Cardiac fibroblast (primary cell): Measurements from ENCODE around the gene SESN2.

Source experiments
- DNase-seq, 2 donors: peaks; one replicate each; pipeline versions ENCODE4 v3.0.0 to v3.0.0-alpha.2; 2010; ENCODE audit warnings: low read depth in 2 of 2
- H3K4me3 ChIP-seq, 2 donors: replicated peaks in 1 of 2; 1 replicate in 1 of 2; 2 replicates in 1 of 2; pipeline ENCODE4 v1.5.1; 2011; ENCODE audit warnings: low read depth in 2 of 2, low read length in 2 of 2, mild to moderate bottlenecking in 2 of 2, moderate library complexity in 1 of 2
- TF ChIP-seq, protein P1 (sequence below): IDR thresholded peaks from one replicate; pipeline ENCODE4 v1.5.1; 2011; ENCODE audit warnings: low read depth, mild to moderate bottlenecking, low read length, inconsistent platforms

SESN2 gene

GRCh38 chr1:28259252-28259933, at the start of gene SESN2:
Gene SESN2 (plus strand): TSS chr1:28259518. CDS start chr1:28259848, 330 bp downstream.
- DNase-seq, result peak; percentile 99 to 100
- TF ChIP-seq, protein P1, sequence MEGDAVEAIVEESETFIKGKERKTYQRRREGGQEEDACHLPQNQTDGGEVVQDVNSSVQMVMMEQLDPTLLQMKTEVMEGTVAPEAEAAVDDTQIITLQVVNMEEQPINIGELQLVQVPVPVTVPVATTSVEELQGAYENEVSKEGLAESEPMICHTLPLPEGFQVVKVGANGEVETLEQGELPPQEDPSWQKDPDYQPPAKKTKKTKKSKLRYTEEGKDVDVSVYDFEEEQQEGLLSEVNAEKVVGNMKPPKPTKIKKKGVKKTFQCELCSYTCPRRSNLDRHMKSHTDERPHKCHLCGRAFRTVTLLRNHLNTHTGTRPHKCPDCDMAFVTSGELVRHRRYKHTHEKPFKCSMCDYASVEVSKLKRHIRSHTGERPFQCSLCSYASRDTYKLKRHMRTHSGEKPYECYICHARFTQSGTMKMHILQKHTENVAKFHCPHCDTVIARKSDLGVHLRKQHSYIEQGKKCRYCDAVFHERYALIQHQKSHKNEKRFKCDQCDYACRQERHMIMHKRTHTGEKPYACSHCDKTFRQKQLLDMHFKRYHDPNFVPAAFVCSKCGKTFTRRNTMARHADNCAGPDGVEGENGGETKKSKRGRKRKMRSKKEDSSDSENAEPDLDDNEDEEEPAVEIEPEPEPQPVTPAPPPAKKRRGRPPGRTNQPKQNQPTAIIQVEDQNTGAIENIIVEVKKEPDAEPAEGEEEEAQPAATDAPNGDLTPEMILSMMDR, result no peak

GRCh38 chr1:28209700-28210099, 49.6 kb upstream of the SESN2 start:
- DNase-seq, result no peak
- no peak overlapping the region for H3K4me3 ChIP-seq
- TF ChIP-seq, protein P1, result no peak

More at GRCh38 chr1:28259252-28259933, at the start of gene SESN2:
- H3K4me3 ChIP-seq, result peak within 1 kb of the TSS; percentile 96 to 99

- no peak for DNase-seq
- H3K4me3 ChIP-seq, result no peak overlapping the region
- TF ChIP-seq, protein P1, result no peak
Measured at GRCh38 chr1:28213315-28213714, 46.0 kb upstream of the SESN2 start.

DNA sequence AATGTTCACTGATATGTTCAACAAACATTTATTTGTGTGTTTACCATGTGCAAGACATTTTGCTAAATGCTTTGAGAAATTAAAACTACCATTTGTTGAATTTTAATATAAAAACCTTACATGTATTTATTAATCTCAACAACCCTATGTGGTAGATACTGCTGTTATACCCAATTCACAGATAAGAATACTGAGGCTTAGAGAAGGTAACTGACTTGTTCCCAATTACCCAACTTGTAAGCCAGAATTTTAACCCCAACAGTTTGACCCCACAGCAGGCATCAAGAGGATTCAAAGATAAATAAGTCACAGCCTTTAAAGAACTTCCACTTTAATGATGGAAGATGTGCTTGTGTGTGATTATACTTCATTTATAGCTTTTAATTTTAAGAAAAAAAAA, 30.2 kb upstream of the SESN2 start:
- TF ChIP-seq, protein P1, result no peak
- no peak for DNase-seq
- no peak overlapping the region for H3K4me3 ChIP-seq

DNA sequence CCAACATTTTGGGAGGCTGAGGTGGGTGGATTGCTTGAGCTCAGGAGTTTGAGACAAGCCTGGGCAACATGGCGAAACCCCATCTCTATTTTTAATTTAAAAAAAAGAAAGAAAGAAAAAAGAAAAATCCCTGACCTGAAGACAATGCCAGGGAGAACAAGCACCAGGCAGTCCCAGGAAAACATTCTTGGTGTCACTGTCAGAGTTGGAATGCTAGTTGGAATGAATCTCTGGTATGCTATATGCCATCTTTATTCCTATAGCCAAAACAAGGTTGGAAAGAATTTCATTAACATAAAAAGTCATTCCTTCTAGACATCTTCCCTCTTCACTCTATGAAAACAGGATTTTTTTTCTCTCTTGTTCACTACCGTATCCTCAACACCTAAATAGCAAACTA, 29.3 kb upstream of the SESN2 start:
- DNase-seq, result no peak
- TF ChIP-seq, protein P1, result no peak
- no peak overlapping the region for H3K4me3 ChIP-seq

DNA sequence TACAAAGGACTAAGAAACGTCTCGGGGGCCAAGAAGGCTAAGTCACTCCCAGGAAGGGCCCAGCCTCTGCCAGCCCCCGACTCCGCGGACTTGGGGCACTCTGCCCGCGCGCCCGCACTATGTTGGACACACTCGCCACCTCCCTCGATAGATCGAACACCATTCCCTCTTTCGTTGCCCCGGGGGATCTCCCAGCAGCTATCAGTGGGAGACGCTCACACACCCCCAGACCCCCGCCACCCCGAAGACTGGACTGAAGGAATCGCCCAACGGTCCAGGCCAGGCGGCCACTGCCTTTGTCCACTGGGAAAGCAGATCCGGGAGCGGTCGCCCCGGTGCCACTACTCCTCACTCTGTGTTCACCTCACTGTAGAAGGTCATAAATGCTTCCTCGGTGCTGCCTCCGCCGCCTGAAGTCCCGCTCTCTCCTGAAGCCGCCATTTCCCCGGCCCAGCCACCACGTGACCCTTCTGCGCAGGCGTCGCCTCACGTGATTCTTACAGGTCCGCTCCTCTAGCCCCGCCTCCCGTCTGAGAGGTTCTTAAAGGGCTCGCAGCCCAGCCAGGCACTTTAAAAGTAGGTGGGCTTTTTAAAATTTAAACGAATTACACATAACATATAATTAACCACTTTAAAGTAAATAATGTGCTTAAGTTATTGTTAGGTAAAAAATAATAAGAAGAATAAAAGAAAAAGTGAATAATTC, 26.6 kb upstream of the SESN2 start, which contains the start of gene DNAJC8:
Gene DNAJC8, minus strand, starts transcription at position 472 of the 706 bp plus-strand sequence. Its CDS starts 31 bp downstream, at position 441.
- peak within 1 kb of the TSS; percentile 99 to 100 for H3K4me3 ChIP-seq
- TF ChIP-seq, protein P1, result no peak
- peak; percentile 95 for DNase-seq
